Erythroblast (primary cell): ENCODE data around the gene CLDN4.

Experiments
- DNase-seq, 2 experiments: peaks; one replicate each; lab custom pipeline; 2025; lab: John Stamatoyannopoulos, UW
- GATA1 ChIP-seq: IDR thresholded peaks from 2 replicates; pipeline ENCODE4 v1.6.1; 2011; ENCODE audit warnings: low read depth, mild to moderate bottlenecking, control low read depth, low read length, moderate library complexity
- POLR2A ChIP-seq: IDR thresholded peaks from 2 replicates; pipeline ENCODE4 v1.6.1; 2011; ENCODE audit warnings: mild to moderate bottlenecking, low read length

Gene CLDN4

GRCh38 chr7:73842067-73842976 is 11.5 kb downstream of the CLDN4 start, which contains the start of gene METTL27:
Gene METTL27 (minus strand): TSS chr7:73842516. CDS start chr7:73842140, 376 bp downstream.
- TF ChIP-seq POLR2A = peak; percentile 36
- TF ChIP-seq GATA1 = no peak
- DNase-seq = peak; percentile 94

DNA sequence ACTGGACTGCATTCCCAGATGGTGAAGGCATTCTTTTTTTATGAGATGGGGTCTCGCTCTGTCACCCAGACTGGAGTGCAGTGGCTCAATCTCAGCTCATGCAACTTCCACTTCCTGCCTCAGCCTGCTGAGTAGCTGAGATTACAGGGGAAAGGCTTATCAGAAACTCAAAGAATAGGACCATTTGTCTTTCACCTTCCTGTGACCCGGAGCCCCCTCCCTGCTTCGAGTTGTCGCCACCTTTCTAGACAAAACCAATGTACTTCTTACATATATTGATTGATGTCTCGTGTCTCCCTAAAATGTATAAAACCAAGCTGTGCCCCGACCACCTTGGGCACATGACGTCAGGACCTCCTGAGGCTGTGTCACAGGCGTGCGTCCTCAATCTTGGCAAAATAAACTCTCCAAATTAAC is 13.3 kb downstream of the CLDN4 start:
- DNase-seq = no peak
- TF ChIP-seq GATA1 (no peak), POLR2A (no peak)

DNA sequence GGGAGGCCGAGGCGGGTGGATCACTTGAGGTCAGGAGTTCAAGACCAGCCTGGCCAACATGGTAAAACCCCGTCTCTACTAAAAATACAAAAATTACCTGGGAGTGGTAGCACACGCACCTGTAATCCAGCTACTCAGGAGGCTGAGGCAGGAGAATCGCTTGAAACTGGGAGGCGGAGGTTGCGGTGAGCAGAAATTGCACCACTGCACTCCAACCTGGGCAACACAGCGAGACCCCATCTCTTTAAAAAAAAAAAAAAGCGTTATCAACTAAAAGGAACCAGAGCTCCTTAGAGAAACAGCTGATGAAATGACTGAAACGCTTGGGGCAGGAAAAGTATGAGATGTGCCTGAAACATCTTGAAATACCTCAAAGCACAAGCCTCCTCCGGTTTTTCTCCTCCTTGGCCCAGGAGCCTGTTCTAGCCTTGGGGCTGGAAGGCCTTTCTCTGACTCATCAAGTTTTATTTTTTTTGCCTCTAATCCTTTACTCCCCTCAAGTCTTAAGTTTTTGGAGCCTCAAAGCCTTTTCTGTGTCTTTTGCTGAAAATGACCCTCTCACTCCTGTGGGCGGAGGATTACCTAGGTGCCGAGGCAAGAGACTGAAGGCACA is 14.2 kb downstream of the CLDN4 start:
- TF ChIP-seq GATA1 (no peak), POLR2A (no peak)
- DNase-seq = no peak

- peak in 1 of 2 experiments; percentile 40 for DNase-seq
These were observed 15.0 kb downstream of the CLDN4 start for GRCh38 chr7:73845701-73846195.

GRCh38 chr7:73847941-73848723 is 17.3 kb downstream of the CLDN4 start:
- TF ChIP-seq POLR2A (no peak), GATA1 (no peak)
- no peak for DNase-seq

- peak; percentile 76 to 87 for DNase-seq
These were observed 20.0 kb downstream of the CLDN4 start for GRCh38 chr7:73850781-73851207.

DNA sequence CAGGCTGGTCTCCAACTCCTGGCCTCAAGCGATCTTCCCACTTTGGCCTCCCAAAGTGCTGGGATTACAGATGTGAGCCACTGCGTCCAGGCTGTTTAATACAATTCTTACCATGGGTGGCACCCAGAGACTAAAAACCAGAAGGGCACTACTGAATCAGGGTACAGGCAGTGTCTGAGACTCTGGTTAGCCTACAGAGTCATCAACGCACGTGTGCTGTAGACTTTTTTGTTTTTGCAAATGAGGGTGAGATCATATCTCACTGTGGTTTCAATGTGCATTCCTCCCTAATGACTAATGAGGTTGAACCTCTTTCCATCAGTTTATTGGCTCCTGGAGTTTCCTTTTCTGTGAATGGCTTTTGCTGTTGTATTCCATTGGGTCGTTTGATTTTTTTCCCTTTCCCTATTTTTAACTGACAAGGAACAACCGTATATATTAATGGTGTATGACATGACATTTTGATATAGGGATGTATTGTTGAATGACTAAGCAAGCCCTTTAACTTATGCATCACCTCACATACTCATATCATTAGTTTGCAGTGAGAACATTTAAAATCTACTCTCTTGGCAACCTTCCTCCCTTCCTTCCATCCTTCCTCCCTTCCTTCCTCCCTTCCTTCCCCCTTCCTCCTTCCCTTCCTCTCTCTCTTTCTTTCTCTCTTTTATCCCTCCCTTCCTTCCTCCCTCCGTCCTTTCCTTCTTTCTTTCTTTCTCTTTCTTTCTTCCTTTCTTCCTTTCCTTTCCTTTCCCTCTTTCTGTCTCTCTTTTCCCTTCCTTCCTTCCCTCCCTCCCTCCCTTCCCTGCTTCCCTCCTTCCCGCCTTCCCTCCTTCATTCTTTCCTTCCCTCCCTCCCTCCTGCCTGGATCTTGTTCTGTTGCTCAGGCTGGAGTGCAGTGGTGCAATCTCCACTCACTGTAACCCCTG is 20.9 kb downstream of the CLDN4 start:
- TF ChIP-seq GATA1 (peak; percentile 21), POLR2A (no peak)
- DNase-seq = peak; percentile 78 to 83

More at GRCh38 chr7:73850781-73851207, 20.0 kb downstream of the CLDN4 start:
- no peak for TF ChIP-seq POLR2A
- no peak for TF ChIP-seq GATA1

GRCh38 chr7:73852500-73852899 is 21.7 kb downstream of the CLDN4 start:
- no peak for TF ChIP-seq POLR2A
- no peak for TF ChIP-seq GATA1
- DNase-seq = peak in 1 of 2 experiments; percentile 34

DNA sequence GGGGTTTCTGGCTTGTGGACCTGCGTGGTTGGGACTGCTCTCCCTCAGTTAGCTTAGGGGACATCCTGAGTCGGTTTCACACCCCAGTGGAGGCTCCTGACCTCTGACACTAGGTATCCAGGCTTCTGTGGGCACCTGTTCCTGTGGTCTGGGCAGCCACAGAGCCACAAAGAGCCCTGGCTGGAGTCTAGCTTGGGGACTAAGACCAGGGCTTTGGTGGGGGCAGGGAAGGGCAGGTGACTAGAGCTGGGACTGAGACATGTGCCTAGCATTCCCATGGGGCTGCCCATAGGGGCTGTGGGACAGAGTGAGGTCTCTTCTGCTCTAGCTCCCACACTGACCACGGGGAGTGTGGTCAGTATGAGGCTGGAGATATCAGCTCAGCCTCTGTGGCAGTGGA is 26.1 kb downstream of the CLDN4 start:
- no peak for TF ChIP-seq POLR2A
- no peak for TF ChIP-seq GATA1
- DNase-seq = no peak

DNA sequence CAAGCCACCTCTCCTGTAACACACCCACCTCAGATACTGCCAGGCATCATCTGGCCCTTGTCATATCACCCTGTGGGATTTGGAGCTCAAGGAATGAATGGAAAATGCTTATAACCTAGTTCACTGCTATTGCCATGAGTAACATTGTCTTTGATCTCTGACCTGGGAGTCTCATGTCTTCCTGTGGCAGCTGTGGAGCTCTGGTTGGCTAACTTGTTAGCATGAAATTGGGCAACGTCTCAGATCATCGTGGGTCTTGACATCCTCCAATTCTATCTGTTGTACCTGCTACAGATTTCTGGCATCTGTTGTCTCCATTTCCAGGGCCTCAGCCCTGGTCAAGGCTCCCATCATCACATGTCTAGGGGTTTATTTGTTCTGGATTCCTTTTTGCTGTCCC is 28.0 kb downstream of the CLDN4 start:
- TF ChIP-seq GATA1 (no peak), POLR2A (no peak)
- no peak for DNase-seq

GRCh38 chr7:73860859-73861258 is 30.1 kb downstream of the CLDN4 start, which contains the start of gene TMEM270:
Gene TMEM270 (plus strand): TSS chr7:73861159. CDS start chr7:73861195, 36 bp downstream.
- TF ChIP-seq POLR2A (no peak), GATA1 (no peak)
- DNase-seq = no peak

- no peak for TF ChIP-seq GATA1
- DNase-seq = no peak
These were observed 30.5 kb downstream of the CLDN4 start for GRCh38 chr7:73861305-73861704.
